CD4-positive, alpha-beta T cell treated with Interleukin-17A for 1 hour (primary cell): ENCODE results near the gene GLCE.
"Not testable (repeated sequence)": the region's sequence is repeated elsewhere in the genome, so short reads cannot be mapped to it uniquely, and the experiment has no call there.

Experiments
- DNase-seq: peaks from one replicate; pipeline ENCODE4 v3.0.0-alpha.2; 2020

The GLCE gene

GRCh38 chr15:69302087-69302486, 141.7 kb downstream of the GLCE start:
- DNase-seq = not testable (repeated sequence)

- no peak for DNase-seq
Observed at GRCh38 chr15:69302929-69303328, 142.5 kb downstream of the GLCE start.

DNA sequence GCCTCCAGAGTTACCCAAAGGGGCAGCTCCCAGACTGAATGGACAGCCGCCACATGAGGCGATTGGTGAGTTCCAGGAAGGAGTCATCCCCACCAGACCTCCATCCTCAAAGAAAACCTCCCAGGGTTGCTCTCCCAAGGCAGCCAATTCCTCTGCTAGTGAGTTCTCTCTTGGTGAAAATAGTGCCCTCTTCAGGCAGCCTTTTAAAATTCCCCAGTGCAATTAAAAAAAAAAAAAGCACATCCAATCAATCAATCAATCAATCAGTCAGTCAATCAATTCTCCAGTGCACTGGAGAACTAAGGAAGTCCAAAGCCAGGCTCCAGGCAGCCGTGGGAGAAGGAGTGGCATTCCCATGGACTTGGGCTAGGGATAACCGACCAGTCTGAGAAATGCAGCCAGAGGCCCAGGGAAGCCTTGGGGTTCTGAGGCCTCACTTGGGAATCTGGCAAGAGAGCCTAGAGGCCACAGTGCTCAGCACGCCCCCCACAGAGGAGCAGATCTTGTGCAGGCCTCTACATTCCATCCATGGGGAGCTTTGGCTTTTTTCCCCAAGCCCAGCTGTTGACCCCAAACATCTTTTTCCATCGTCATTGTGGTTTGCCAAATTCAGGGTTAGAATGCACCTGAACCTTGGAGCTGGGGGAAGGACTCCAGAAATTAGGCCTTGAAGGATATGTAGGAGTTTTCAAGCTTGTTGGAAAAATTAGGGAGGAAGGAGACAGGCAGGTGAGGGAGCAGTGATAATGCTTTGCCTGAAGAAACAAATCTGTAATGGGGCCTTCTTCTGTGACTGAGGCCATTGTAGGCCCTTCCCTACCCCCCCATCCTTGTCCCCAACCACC, 143.1 kb downstream of the GLCE start:
- no peak for DNase-seq

DNA sequence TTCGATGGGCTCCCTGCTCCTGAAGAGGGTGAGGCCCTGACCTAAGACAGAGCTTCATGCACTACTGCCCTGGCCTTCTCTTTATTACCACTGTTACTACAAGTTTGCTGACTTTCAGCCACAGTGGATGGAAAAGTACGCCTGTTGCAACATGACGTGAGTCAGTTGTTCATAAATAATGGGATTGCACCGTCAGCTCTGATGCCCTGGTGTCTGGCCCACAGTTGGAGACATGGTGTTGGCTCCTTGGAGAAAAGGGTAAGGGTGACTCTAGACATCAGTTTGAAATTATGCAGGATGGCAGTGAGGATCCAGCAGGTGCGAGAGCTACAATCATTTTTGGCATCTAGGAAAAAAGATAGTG, 143.7 kb downstream of the GLCE start:
- no peak for DNase-seq

DNA sequence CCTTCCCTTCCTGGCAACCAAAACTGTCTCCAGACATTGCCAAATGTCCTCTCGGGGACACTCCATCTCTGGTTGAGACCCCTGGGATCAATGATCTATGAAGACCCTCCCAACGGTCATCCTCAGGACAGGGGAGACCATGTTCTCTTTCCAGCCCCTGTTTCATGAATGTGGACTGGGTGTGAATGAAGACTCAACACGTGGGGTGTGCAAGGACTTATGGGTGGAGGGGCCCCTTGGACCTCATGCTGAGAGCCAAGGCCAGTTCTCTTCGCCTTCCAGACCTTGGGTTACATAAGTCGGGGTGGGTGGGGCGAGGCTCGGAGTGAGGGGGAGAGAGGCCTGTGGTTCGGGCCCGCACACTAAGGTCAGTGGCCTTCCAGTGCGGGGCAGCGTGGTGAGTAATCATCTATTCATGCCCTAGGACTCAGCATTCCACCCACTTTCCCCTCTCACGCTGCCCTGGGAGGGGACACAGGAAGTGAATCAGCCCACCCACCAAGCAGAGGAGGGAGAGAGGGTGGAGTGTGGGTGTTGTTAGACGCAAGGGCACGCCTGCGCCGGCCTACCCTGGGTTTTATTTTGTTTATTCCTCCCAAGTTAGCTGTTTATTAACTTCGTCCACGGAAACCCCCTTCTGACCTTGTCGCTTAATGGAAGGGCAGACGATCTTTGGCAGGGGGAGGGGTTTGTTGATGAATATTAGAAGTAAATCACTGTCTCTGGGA, 144.9 kb downstream of the GLCE start:
- DNase-seq = no peak

DNA sequence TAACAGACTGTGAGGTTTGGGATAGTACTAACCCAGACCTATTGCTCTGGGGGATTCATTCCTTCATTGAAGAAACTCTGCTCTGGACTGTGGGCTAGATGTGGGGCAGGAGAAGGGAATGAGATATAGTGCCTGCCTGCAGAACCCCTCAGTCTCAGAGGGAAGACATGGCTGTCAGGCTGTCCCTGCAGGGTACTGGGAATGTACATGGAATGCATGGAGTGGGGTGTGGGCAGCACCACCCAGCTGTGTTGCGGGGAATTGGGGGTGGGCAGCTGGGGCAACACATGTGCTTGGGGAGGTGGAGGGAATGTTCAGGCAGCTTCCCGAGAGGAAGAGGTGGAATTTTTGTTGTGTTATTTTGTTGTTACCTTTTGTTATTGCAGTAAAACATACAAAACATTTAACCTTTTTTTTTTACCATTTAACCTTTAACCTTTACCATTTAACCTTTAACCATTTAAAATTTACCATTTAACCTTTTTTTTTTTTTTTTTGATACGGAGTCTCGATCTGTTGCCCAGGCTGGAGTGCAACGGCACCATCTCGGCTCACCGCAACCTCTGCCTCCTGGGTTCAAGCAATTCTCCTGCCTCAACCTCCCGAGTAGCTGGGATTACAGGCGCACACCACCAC, 145.6 kb downstream of the GLCE start:
- DNase-seq = no peak

DNA sequence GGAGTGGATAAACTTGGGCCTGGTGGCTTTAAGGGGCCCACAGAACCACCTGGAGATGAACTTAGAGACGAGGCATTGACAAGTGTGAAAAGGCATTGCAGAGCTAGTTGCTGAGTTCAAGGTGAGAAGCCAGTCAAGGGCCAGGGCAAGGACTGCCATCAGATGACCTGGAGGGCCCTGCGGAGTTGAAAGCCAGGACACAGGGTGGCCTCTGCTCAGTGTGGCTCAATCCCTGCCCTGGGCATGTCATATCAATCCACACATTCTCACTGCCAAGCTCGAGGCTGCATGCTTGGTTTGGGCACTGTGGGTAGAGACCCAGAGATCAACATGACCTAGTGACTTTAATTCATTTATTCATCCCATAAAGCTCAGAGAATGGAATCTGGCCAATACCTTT, 147.5 kb downstream of the GLCE start:
- DNase-seq = no peak

- no peak for DNase-seq
Observed at GRCh38 chr15:69308949-69309348, 148.5 kb downstream of the GLCE start.

DNA sequence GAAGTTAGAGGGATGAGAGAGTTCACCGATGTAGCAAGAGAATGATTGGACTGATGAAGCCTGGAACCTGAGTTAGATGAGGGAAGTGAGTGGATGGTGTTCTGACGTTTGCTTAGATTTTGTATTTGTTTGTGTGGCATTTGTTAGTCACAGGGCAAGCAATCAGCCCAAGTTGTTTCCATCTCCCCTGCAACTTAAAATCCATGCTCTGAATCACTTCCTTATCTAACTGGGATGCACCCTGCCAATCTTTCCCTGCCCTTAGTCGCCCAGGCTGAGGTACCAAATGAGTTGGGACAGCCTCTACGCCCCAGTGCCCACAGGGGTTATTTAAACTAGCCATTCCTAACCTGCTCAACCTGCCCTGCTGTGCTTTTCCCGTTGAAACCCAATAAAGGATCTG, 150.9 kb downstream of the GLCE start:
- no peak for DNase-seq

DNA sequence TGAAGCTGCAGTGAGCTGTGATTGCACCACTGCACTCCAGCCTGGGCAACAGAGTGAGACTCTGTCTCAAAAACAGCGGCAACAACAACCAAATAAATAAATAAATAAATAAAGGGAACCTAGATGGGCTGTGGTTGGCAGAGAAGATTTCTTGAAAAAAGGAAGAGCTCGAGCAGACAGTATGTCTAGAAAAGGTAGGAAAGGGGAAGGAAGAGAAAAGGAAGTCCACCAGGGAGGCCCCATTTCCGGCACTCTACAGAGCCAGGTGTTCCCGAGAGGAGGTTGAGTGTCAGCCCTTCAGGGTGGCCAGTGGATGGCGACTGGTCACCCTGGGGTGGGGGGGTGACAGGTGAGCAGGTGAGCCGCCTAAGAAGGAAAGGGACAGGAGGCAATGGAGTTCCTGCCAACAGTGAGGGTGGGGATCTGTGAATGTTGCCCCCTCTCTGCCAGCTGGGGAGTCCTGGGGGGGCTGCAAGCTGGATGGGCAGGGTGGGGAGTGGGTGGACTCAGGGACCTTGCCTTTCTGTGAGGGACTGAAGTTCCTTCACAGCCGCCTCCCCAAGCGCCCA, 153.1 kb downstream of the GLCE start:
- DNase-seq = no peak

- DNase-seq = no peak
Observed at GRCh38 chr15:69314131-69314530, 153.7 kb downstream of the GLCE start.

DNA sequence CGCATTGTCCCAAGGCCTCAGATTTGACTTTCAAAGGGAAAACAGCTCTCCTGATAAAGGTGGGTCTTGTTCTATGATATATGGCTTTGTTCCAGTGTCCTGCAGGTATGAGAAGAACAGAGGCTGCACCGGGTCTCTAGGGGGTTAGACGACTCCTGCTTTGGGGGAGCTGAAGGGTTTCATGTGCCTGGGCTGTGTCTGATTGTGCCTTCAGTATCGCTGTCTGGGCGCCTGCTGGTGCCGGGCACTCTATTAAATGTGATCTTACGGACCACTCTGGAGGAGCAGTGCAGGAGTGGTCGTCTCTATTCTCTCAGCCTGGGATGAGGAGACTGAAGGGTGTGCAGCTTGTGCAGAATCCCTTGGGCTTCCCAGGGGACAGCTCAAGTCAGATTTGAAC, 154.3 kb downstream of the GLCE start:
- DNase-seq = no peak

GRCh38 chr15:69315402-69316110, 155.1 kb downstream of the GLCE start:
- no peak for DNase-seq

DNA sequence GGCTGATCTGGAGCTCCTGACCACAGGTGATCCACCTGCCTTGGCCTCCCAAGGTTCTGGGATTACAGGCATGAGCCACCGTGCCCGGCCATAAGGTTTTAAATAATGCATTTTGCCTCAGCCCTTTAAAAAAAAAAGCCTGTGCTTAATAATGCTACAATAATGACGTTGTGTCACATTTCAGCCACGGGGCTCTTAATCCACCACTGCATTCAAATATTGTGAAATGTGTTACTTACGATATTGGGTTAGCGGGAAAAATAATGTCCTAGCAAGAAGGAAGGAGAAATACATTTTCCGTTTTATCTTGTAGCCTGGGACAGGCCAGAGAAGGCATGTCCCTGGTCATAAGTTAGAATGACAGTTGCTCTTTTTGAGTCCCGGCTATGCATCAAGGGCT, 155.9 kb downstream of the GLCE start:
- DNase-seq = no peak

- DNase-seq = no peak
Observed at GRCh38 chr15:69317392-69317841, 157.0 kb downstream of the GLCE start.

DNA sequence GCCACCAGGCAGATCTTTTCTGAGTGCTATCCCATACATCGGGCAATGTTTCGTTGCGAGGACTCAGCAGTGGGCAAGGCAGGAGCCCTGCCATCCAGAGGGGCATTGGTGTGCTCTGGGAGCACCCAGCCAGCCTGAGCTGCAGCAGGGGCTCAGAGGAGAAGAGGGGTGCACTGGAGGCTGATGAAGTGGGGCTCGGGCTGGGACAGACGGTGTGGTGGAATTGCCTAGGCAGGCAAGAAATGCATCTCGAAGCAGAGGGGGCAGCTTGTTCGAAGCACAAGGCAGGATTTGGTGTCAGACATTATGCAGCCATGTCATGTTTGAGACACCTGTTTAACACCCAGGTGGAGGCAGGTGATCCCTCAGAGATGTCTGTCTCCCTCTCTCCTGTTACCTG, 157.6 kb downstream of the GLCE start:
- DNase-seq = no peak

DNA sequence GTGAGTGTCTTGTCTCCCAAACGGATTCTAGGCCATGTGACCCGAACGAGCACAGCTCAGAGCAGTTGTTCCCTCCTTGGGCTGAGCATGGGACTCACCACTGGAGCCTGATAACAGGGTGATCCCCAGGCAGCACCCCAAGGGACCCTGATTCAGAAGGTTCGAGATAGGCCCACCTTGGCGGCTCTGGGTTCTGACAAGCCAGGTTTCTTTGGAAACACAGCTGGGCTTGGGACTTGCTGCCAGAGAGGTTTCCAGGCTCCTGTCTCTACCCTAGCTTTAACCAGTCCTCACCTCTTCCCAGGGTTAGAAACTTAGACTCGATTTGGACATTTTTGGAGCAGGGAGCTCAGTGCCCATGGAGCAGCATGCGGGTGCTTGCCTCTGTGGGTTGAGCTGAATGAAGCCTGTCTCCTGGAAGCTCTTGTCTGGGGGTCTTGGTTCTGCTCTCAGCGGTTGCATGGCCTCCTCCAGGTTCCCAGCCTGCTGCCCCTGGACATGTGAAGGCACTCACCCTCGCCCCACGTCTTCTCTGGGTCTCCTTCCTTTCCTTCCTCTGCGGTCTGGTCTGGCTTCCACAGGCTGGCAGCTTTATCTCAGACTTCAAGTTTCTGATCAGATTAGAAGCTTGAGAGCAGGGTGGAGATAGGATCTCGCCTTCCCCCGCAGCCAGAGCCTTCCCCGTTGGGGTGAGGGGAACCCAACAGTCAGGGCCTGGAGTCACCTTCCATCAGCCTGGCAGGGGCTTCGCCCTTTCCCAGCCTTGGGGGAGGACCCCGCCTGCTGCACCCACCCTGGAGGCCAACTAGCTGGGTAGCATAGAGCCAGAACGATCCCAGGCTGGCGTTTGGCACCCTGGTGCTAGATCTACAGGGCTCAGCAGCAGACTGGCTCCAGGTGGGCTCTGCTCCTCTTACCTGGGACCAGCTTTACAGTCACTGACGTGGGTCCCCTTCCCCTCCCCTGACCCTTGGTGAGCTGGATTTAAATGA, 159.2 kb downstream of the GLCE start:
- DNase-seq = no peak

DNA sequence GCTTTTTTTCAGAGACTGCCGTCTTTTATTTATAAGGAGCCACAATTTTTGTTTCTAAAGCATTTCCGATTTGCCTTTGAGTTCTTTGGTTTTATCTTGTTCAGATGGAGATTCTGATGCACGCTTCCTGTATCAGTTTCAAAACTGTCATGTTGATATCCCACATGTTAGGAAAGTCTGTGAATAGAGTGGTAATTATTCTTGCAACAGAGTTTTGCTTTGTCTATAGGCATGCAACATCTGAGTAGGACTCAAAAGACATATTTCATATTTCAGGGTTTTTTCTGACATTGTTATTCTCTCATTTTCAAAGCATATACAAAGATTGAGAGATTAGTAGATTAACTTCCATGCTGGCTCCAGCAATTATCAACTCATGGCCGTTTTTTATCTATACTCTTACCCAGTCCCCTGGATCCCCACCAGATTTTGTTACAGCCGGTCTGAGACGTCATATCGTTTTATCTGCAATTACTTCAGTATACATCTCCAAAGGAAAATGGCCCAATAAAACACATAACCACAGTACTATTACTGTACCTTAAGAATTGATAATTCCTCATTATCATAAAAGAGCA, 160.6 kb downstream of the GLCE start:
- DNase-seq = no peak
